ENCODE data around the gene S1PR4.

S1PR4 gene

DNA sequence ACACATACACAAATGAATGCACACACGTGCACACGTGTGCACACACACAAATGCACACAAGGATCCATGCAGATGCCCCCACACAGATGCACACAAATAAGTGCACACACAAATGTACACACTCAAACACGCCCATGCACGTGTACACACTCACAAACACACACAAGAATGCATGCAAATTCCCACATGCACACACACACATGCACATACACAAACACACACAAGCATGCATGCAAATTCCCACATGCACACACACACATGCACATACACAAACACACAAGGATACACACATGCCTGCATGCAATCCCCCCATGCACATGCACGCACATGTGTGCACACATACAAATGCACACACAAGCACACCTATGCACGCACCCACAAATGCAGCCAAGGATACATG, 29.5 kb upstream of the S1PR4 start:
- Histone ChIP-seq H3K4me1 (ENCODE audit: low read length) (no peaks in the 10 kb centered on the region), H3K9ac (ENCODE audit: low read length) (no peak overlapping the region), H3K27me3 (replicated peaks; ENCODE audit: insufficient read depth, low read length) (peaks cover 60% of the 10 kb centered on the region), H3K4me3 (ENCODE audit: low read length) (no peak overlapping the region), H3K36me3 (replicated peaks; ENCODE audit: insufficient read depth, low read length) (no peaks in the 10 kb centered on the region), H3K79me2 (ENCODE audit: low read length) (no peaks in the 10 kb centered on the region), H4K20me1 (ENCODE audit: insufficient read depth, low read length) (no peaks in the 10 kb centered on the region), H3K4me2 (ENCODE audit: low read depth, low read length) (no peak overlapping the region), H3F3A (ENCODE audit: insufficient read depth, low read length) (no peaks in the 10 kb centered on the region), H2AFZ (ENCODE audit: low read length) (no peak overlapping the region), H3K9me3 (replicated peaks; ENCODE audit: insufficient read depth, low read length) (no peaks in the 10 kb centered on the region), H3K27ac (ENCODE audit: low read length) (no peak overlapping the region), H3K9me2 (replicated peaks; ENCODE audit: insufficient read depth, low read length) (no peaks in the 10 kb centered on the region; the same call in 1 of the 2 replicates)
- TF ChIP-seq, protein P1, sequence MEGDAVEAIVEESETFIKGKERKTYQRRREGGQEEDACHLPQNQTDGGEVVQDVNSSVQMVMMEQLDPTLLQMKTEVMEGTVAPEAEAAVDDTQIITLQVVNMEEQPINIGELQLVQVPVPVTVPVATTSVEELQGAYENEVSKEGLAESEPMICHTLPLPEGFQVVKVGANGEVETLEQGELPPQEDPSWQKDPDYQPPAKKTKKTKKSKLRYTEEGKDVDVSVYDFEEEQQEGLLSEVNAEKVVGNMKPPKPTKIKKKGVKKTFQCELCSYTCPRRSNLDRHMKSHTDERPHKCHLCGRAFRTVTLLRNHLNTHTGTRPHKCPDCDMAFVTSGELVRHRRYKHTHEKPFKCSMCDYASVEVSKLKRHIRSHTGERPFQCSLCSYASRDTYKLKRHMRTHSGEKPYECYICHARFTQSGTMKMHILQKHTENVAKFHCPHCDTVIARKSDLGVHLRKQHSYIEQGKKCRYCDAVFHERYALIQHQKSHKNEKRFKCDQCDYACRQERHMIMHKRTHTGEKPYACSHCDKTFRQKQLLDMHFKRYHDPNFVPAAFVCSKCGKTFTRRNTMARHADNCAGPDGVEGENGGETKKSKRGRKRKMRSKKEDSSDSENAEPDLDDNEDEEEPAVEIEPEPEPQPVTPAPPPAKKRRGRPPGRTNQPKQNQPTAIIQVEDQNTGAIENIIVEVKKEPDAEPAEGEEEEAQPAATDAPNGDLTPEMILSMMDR (IDR thresholded peaks at IDR 0.05; ENCODE audit: low read length): no peak
- TF ChIP-seq EZH2 (optimal IDR thresholded peaks at IDR 0.05; ENCODE audit: low read depth, low read length) (no peak), EZH2phosphoT487 (IDR thresholded peaks at IDR 0.05; ENCODE audit: low read length) (no peak)
- no peak for DNase-seq

- H3K27ac ChIP-seq (ENCODE audit: low read length): no peak overlapping the region
- H3K4me3 ChIP-seq (ENCODE audit: low read length): no peak overlapping the region
Observed at GRCh38 chr19:3149526-3150505, 28.8 kb upstream of the S1PR4 start.

DNA sequence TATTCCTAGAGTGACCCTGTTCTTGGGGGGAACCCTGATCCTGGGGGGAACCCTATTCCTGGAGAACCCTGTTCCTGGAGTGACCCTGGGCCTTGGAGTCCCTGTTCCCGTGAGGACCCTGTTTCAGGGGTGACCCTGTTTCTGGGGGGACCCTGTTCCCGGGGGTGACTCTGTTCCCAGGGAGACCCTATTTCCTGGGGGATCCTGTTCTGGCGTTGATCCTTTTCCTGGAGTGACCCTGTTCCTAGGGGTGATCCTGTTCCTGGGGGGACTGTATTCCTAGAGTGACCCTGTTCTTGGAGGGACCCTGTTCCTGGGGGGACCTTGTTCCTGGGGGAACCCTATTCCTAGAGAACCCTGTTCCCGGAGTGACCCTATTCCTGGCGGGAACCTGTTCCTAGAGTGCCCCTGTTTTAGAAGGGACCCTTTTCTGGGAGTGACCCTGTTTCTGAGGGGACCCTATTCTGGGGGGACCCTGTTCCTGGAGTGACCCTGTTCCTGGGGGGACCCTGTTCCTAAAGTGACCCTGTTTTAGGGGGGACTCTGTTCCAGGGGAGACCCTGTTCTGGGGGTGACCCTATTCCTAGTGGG, 27.7 kb upstream of the S1PR4 start:
- H3K4me2 ChIP-seq (ENCODE audit: low read depth, low read length): no peak overlapping the region
- peaks cover 63% of the 10 kb centered on the region for H3K27me3 ChIP-seq (replicated peaks; ENCODE audit: insufficient read depth, low read length)
- no peak for DNase-seq
- H2AFZ ChIP-seq (ENCODE audit: low read length): no peak overlapping the region
- H3F3A ChIP-seq (ENCODE audit: insufficient read depth, low read length): no peaks in the 10 kb centered on the region
- H4K20me1 ChIP-seq (ENCODE audit: insufficient read depth, low read length): no peaks in the 10 kb centered on the region
- H3K9me2 ChIP-seq (replicated peaks; ENCODE audit: insufficient read depth, low read length): no peaks in the 10 kb centered on the region; the same call in 1 of the 2 replicates
- H3K27ac ChIP-seq (ENCODE audit: low read length): no peak overlapping the region
- H3K4me1 ChIP-seq (ENCODE audit: low read length): no peaks in the 10 kb centered on the region
- no peak overlapping the region for H3K9ac ChIP-seq (ENCODE audit: low read length)
- TF ChIP-seq EZH2phosphoT487 (IDR thresholded peaks at IDR 0.05; ENCODE audit: low read length) (no peak), EZH2 (optimal IDR thresholded peaks at IDR 0.05; ENCODE audit: low read depth, low read length) (no peak)
- TF ChIP-seq, protein P1 (IDR thresholded peaks at IDR 0.05; ENCODE audit: low read length): no peak
- H3K9me3 ChIP-seq (replicated peaks; ENCODE audit: insufficient read depth, low read length): no peaks in the 10 kb centered on the region
- no peaks in the 10 kb centered on the region for H3K79me2 ChIP-seq (ENCODE audit: low read length)
- no peaks in the 10 kb centered on the region for H3K36me3 ChIP-seq (replicated peaks; ENCODE audit: insufficient read depth, low read length)
- H3K4me3 ChIP-seq (ENCODE audit: low read length): no peak overlapping the region

More at GRCh38 chr19:3149526-3150505, 28.8 kb upstream of the S1PR4 start:
- no peaks in the 10 kb centered on the region for H3K9me3 ChIP-seq (replicated peaks; ENCODE audit: insufficient read depth, low read length)
- peaks cover 58% of the 10 kb centered on the region for H3K27me3 ChIP-seq (replicated peaks; ENCODE audit: insufficient read depth, low read length)
- H3K9ac ChIP-seq (ENCODE audit: low read length): no peak overlapping the region
- H3K36me3 ChIP-seq (replicated peaks; ENCODE audit: insufficient read depth, low read length): no peaks in the 10 kb centered on the region
- DNase-seq: no peak
- no peak overlapping the region for H2AFZ ChIP-seq (ENCODE audit: low read length)
- H3F3A ChIP-seq (ENCODE audit: insufficient read depth, low read length): no peaks in the 10 kb centered on the region
- H3K4me1 ChIP-seq (ENCODE audit: low read length): no peaks in the 10 kb centered on the region
- no peak overlapping the region for H3K4me2 ChIP-seq (ENCODE audit: low read depth, low read length)
- H3K9me2 ChIP-seq (replicated peaks; ENCODE audit: insufficient read depth, low read length): no peaks in the 10 kb centered on the region; the same call in 1 of the 2 replicates
- no peak for TF ChIP-seq EZH2phosphoT487 (IDR thresholded peaks at IDR 0.05; ENCODE audit: low read length)
- TF ChIP-seq, protein P1 (IDR thresholded peaks at IDR 0.05; ENCODE audit: low read length): no peak
- TF ChIP-seq EZH2 (optimal IDR thresholded peaks at IDR 0.05; ENCODE audit: low read depth, low read length): no peak
- no peaks in the 10 kb centered on the region for H3K79me2 ChIP-seq (ENCODE audit: low read length)
- H4K20me1 ChIP-seq (ENCODE audit: insufficient read depth, low read length): no peaks in the 10 kb centered on the region
